ENCODE measurements around the gene LARP1.

Gene LARP1

GRCh38 chr5:154850255-154851062, 95.3 kb downstream of the LARP1 start, which contains the start of gene FAXDC2:
Gene FAXDC2 (minus strand): TSS chr5:154850603. CDS start chr5:154838178, 12,425 bp downstream.
- DNase-seq (ENCODE audit: low read depth in 3 of 3, low spot score in 1 of 3) = no peak

GRCh38 chr5:154851351-154851750, 96.2 kb downstream of the LARP1 start:
- DNase-seq (ENCODE audit: low read depth in 3 of 3, low spot score in 1 of 3) = no peak

GRCh38 chr5:154857530-154858296, 102.5 kb downstream of the LARP1 start:
- DNase-seq (ENCODE audit: low read depth in 3 of 3, low spot score in 1 of 3) = peak; percentile 63 to 72 (median 63)

- peak; percentile 92 to 96 (median 93) for DNase-seq (ENCODE audit: low read depth in 3 of 3, low spot score in 1 of 3)
These were observed 103.3 kb downstream of the LARP1 start, which contains the start of gene CNOT8 for GRCh38 chr5:154858297-154858971. Gene CNOT8 (plus strand): TSS chr5:154858627. CDS start chr5:154863279, 4,652 bp downstream.

- no peak for DNase-seq (ENCODE audit: low read depth in 3 of 3, low spot score in 1 of 3)
These were observed 104.0 kb downstream of the LARP1 start for GRCh38 chr5:154858972-154859871.

GRCh38 chr5:154860123-154860522, 104.9 kb downstream of the LARP1 start:
- DNase-seq (ENCODE audit: low read depth in 3 of 3, low spot score in 1 of 3) = no peak

- no peak for DNase-seq (ENCODE audit: low read depth in 3 of 3, low spot score in 1 of 3)
These were observed 105.6 kb downstream of the LARP1 start for GRCh38 chr5:154860765-154861164.

- no peak for DNase-seq (ENCODE audit: low read depth in 3 of 3, low spot score in 1 of 3)
These were observed 106.8 kb downstream of the LARP1 start for GRCh38 chr5:154861946-154862345.

GRCh38 chr5:154862766-154863165, 107.6 kb downstream of the LARP1 start:
- no peak for DNase-seq (ENCODE audit: low read depth in 3 of 3, low spot score in 1 of 3)

- DNase-seq (ENCODE audit: low read depth in 3 of 3, low spot score in 1 of 3) = no peak
These were observed 108.3 kb downstream of the LARP1 start for GRCh38 chr5:154863291-154864080.

- no peak for DNase-seq (ENCODE audit: low read depth in 3 of 3, low spot score in 1 of 3)
These were observed 110.4 kb downstream of the LARP1 start for GRCh38 chr5:154865466-154866184.

GRCh38 chr5:154866841-154867240, 111.7 kb downstream of the LARP1 start:
- DNase-seq (ENCODE audit: low read depth in 3 of 3, low spot score in 1 of 3) = no peak
